GM23338 (cell line): ENCODE data around the gene DCTPP1. TPM values are rescaled to one million over a fixed set of nuclear protein-coding genes. Genes with fewer than 3 reads are reported as not detected.
A peak's percentile ranks its signal among the peaks of the same experiment; 100 is the strongest.
"Not testable (repeated sequence)": the region's sequence is repeated elsewhere in the genome, so short reads cannot be mapped to it uniquely, and the experiment has no call there.

Experiments
- ATAC-seq: fragments of 200-7000 bp; cut with Tn5 transposase; 3 replicates; pipeline ENCODE4 v1.9.1; 2020
- DNase-seq: peaks from one replicate; pipeline ENCODE4 v3.0.0-alpha.2; 2015; ENCODE audit warnings: low spot score
- H2AFZ ChIP-seq: fragments of 200-600 bp; sonication (generic); 2 replicates; pipeline ENCODE4 v1.8.0; 2016; ENCODE audit warnings: antibody characterized with exemption, mild to moderate bottlenecking, moderate library complexity
- H3F3A ChIP-seq: fragments of 200-600 bp; sonication (generic); replicated peaks from 2 replicates; pipeline ENCODE4 v1.8.0; 2017; ENCODE audit warnings: antibody characterized with exemption, mixed run types, low read depth
- H3K27ac ChIP-seq: fragments of 200-600 bp; sonication (generic); 2 replicates; pipeline ENCODE4 v1.6.1; 2016; ENCODE audit warnings: low read depth
- H3K27me3 ChIP-seq: fragments of 200-600 bp; sonication (generic); 2 replicates; pipeline ENCODE4 v1.8.0; 2016; ENCODE audit warnings: mild to moderate bottlenecking, mixed run types, moderate library complexity; ENCODE audit not compliant: insufficient read depth
- H3K36me3 ChIP-seq: fragments of 200-600 bp; sonication (generic); 2 replicates; pipeline ENCODE4 v1.8.0; 2016; ENCODE audit warnings: mild to moderate bottlenecking; ENCODE audit not compliant: insufficient read depth
- H3K4me1 ChIP-seq: fragments of 200-600 bp; sonication (generic); 2 replicates; pipeline ENCODE4 v1.8.0; 2016; ENCODE audit warnings: mild to moderate bottlenecking, moderate library complexity; ENCODE audit not compliant: insufficient read depth
- H3K4me2 ChIP-seq: fragments of 200-600 bp; sonication (generic); 2 replicates; pipeline ENCODE4 v1.7.1; 2017; ENCODE audit warnings: mixed run types
- H3K4me3 ChIP-seq: fragments of 200-600 bp; sonication (generic); 2 replicates; pipeline ENCODE4 v1.6.1; 2016; ENCODE audit warnings: mixed run types
- H3K79me2 ChIP-seq: fragments of 200-600 bp; sonication (generic); replicated peaks from 2 replicates; pipeline ENCODE4 v1.8.0; 2017; ENCODE audit warnings: mild to moderate bottlenecking; ENCODE audit not compliant: insufficient read depth
- H3K9me2 ChIP-seq: fragments of 200-600 bp; sonication (generic); 2 replicates; pipeline ENCODE4 v1.8.0; 2017; ENCODE audit not compliant: insufficient read depth
- H4K20me1 ChIP-seq: fragments of 200-600 bp; sonication (generic); replicated peaks from 2 replicates; pipeline ENCODE4 v1.8.0; 2017; ENCODE audit warnings: mild to moderate bottlenecking; ENCODE audit not compliant: insufficient read depth
- H3K27ac Mint-ChIP-seq: 2 replicates; pipeline ENCODE4 v1.8.0; 2020; ENCODE audit warnings: inconsistent platforms, mild to moderate bottlenecking, moderate library complexity, mixed read lengths
- H3K27me3 Mint-ChIP-seq: 3 replicates; pipeline ENCODE4 v1.8.0; 2022; ENCODE audit warnings: low read depth, mild to moderate bottlenecking, moderate library complexity, mixed read lengths, inconsistent platforms; ENCODE audit not compliant: insufficient read depth, poor library complexity
- H3K36me3 Mint-ChIP-seq: 3 replicates; pipeline ENCODE4 v1.8.0; 2021; ENCODE audit warnings: low read depth, mild to moderate bottlenecking, inconsistent platforms, moderate library complexity, mixed read lengths
- H3K4me1 Mint-ChIP-seq: 3 replicates; pipeline ENCODE4 v1.8.0; 2020; ENCODE audit warnings: mild to moderate bottlenecking, inconsistent platforms, mixed read lengths
- H3K4me3 Mint-ChIP-seq: 3 replicates; pipeline ENCODE4 v1.8.0; 2021; ENCODE audit warnings: moderate library complexity, mild to moderate bottlenecking, inconsistent platforms, mixed read lengths
- H3K9me3 Mint-ChIP-seq: 3 replicates; pipeline ENCODE4 v1.8.0; 2020; ENCODE audit warnings: moderate library complexity, mild to moderate bottlenecking, inconsistent platforms, mixed read lengths
- CREB1 ChIP-seq: fragments of 250-450 bp; sonication (Bioruptor Pico); IDR thresholded peaks from 2 replicates; pipeline ENCODE4 v1.5.0; 2020; ENCODE audit warnings: low read depth, mild to moderate bottlenecking, moderate library complexity
- CTCF ChIP-seq, 2 experiments: fragments of 200-600 bp in 1 of 2; sonication (generic) in 1 of 2; conservative IDR thresholded peaks; 2 replicates each; pipeline versions ENCODE4 v1.5.1 to v1.6.1; 2016 to 2017; ENCODE audit warnings: antibody characterized with exemption in 2 of 2, low read depth in 2 of 2, mild to moderate bottlenecking in 2 of 2, moderate library complexity in 1 of 2
- ETS1 ChIP-seq: IDR thresholded peaks from 2 replicates; pipeline ENCODE4 v1.6.1; 2016; ENCODE audit warnings: antibody characterized with exemption
- EZH2 ChIP-seq: fragments of 200-600 bp; sonication (generic); IDR thresholded peaks from one replicate; pipeline ENCODE4 v1.8.0; 2017; ENCODE audit warnings: antibody characterized with exemption, mild to moderate bottlenecking, low read depth; ENCODE audit not compliant: unreplicated experiment
- EZH2phosphoT487 ChIP-seq: fragments of 200-600 bp; sonication (generic); IDR thresholded peaks from one replicate; pipeline ENCODE4 v1.8.1; 2018; ENCODE audit warnings: antibody characterized with exemption; ENCODE audit not compliant: unreplicated experiment
- JUNB ChIP-seq: IDR thresholded peaks from one replicate; pipeline ENCODE4 v1.6.1; 2016; ENCODE audit warnings: antibody characterized with exemption; ENCODE audit not compliant: unreplicated experiment
- NANOG ChIP-seq: IDR thresholded peaks from 2 replicates; pipeline ENCODE4 v1.6.1; 2016; ENCODE audit warnings: antibody characterized with exemption, borderline replicate concordance
- POLR2AphosphoS5 ChIP-seq: IDR thresholded peaks from 2 replicates; pipeline ENCODE4 v1.6.1; 2016; ENCODE audit warnings: antibody characterized with exemption, low read depth
- STAT1 ChIP-seq: IDR thresholded peaks from one replicate; pipeline ENCODE4 v1.6.1; 2016; ENCODE audit warnings: antibody characterized with exemption; ENCODE audit not compliant: unreplicated experiment
- ZNF114 ChIP-seq: fragments of 250-450 bp; sonication (Bioruptor Pico); IDR thresholded peaks from 2 replicates; pipeline ENCODE4 v1.5.0; 2020; ENCODE audit warnings: mild to moderate bottlenecking, moderate library complexity
- ZNF331 ChIP-seq: fragments of 250-450 bp; sonication (Bioruptor Pico); IDR thresholded peaks from 2 replicates; pipeline ENCODE4 v1.5.0; 2020; ENCODE audit warnings: low read depth, mild to moderate bottlenecking, moderate library complexity
- ZNF462 ChIP-seq: fragments of 250-450 bp; sonication (Bioruptor Pico); IDR thresholded peaks from 2 replicates; pipeline ENCODE4 v1.5.0; 2020; ENCODE audit warnings: mild to moderate bottlenecking, moderate library complexity
- polyA plus RNA-seq: library from polyadenylated mRNA; unstranded; fragments of >200 nt; fragmentation: Nextera tagmentation; extraction: Ambion mirVana; gene quantifications from 2 replicates; pipeline ENCODE4 v1.2.1, GENCODE V29; 2016
- total RNA-seq: library from RNA; depleted of rRNA; stranded (reverse); fragments of >200 nt; shearing (Covaris generic); gene quantifications from 2 replicates; pipeline ENCODE4 v1.2.3, GENCODE V29; 2014

Gene DCTPP1
- total and polyA plus RNA-seq, 2 experiments from 2014 or later = 54.1 to 58.3 TPM

GRCh38 chr16:30470170-30470512 is 40.3 kb upstream of the DCTPP1 start (continued):
- no peak for TF ChIP-seq ETS1
- no peak for TF ChIP-seq EZH2phosphoT487
- TF ChIP-seq ZNF114 (CRISPR knock-in tag) = no peak

GRCh38 chr16:30464078-30464477 is 34.2 kb upstream of the DCTPP1 start:
- Histone ChIP-seq H3K79me2 (no peaks in the 10 kb centered on the region), H3F3A (no peaks in the 10 kb centered on the region), H3K27me3 (no peaks in the 10 kb centered on the region), H3K4me3 (no peak overlapping the region), H3K36me3 (no peaks in the 10 kb centered on the region), H4K20me1 (no peaks in the 10 kb centered on the region), H3K4me2 (no peak overlapping the region), H2AFZ (0 out of 2 replicates have a peak overlapping the region, but pooled peaks have one; percentile 52), H3K27ac (no peak overlapping the region), H3K4me1 (no peaks in the 10 kb centered on the region), H3K9me2 (no peaks in the 10 kb centered on the region)
- Mint-ChIP-seq H3K27ac (no peak overlapping the region), H3K9me3 (no peaks in the 10 kb centered on the region; the same call in 2 of the 3 replicates), H3K4me3 (no peak overlapping the region), H3K4me1 (peaks cover 3% of the 10 kb centered on the region; the same call in 2 of the 3 replicates), H3K27me3 (peaks cover 5% of the 10 kb centered on the region), H3K36me3 (no peaks in the 10 kb centered on the region)
- no peak for DNase-seq
- TF ChIP-seq ZNF114 (CRISPR knock-in tag) (no peak), NANOG (no peak), CREB1 (CRISPR knock-in tag) (no peak), ETS1 (no peak), POLR2AphosphoS5 (no peak), EZH2phosphoT487 (no peak), ZNF331 (no peak), ZNF462 (CRISPR knock-in tag) (no peak), EZH2 (no peak), STAT1 (no peak), CTCF (conservative IDR thresholded peaks at IDR 0.05; ENCODE audit: low read depth in 2 of 2) (no peak), JUNB (no peak)
- no peak for ATAC-seq

GRCh38 chr16:30461426-30461825 is 31.6 kb upstream of the DCTPP1 start:
- H3K27me3 ChIP-seq, H3K9me3 Mint-ChIP-seq, H3K4me3 Mint-ChIP-seq, H3K27ac Mint-ChIP-seq, DNase-seq, H2AFZ ChIP-seq, H3K27me3 Mint-ChIP-seq, ATAC-seq, H3K9me2 ChIP-seq, H3K27ac ChIP-seq, H3K4me3 ChIP-seq, H3K79me2 ChIP-seq, H3K4me1 ChIP-seq, H3F3A ChIP-seq, H3K4me1 Mint-ChIP-seq, H3K36me3 ChIP-seq, H4K20me1 ChIP-seq, H3K4me2 ChIP-seq, H3K36me3 Mint-ChIP-seq: not testable (repeated sequence)
